H1 (cell line): ENCODE measurements around the gene AHRR. TPM values are rescaled to one million over a fixed set of nuclear protein-coding genes. Genes with fewer than 3 reads are reported as not detected.

Experiments
- CTCF ChIA-PET: fragments of 300-600 bp; sonication (Branson Sonifier 250); formaldehyde crosslinking; loops from one replicate; lab custom pipeline; 2021; ENCODE audit not compliant: partially characterized antibody; lab: Charles Lee
- POLR2A ChIA-PET: fragments of 300-600 bp; sonication (Branson Sonifier 250); formaldehyde crosslinking; loops from one replicate; lab custom pipeline; 2021; ENCODE audit warnings: inconsistent platforms; ENCODE audit not compliant: partially characterized antibody; lab: Charles Lee
- DNase-seq, 2 experiments: peaks; one replicate each; pipeline versions ENCODE4 v3.0.0 to v3.0.0-alpha.2; 2010 to 2022; ENCODE audit warnings: low spot score in 2 of 2, low read depth in 1 of 2, mixed read lengths in 1 of 2
- FAIRE-seq: peaks from 2 replicates; lab custom pipeline; 2011; peaks lifted over from hg19 to GRCh38; lab: Jason Lieb, UNC
- H2AFZ ChIP-seq: 2 replicates; pipeline ENCODE4 v1.8.1; 2012; ENCODE audit warnings: low read length, inconsistent platforms
- H2AK5ac ChIP-seq: 2 replicates; pipeline ENCODE4 v1.6.1; 2013; ENCODE audit warnings: low read depth, low read length
- H2BK120ac ChIP-seq: replicated peaks from 2 replicates; pipeline ENCODE3; 2013; ENCODE audit warnings: low read depth, low read length, inconsistent platforms
- H2BK12ac ChIP-seq: 2 replicates; pipeline ENCODE4 v1.6.1; 2013; ENCODE audit warnings: low read depth, low read length
- H2BK15ac ChIP-seq: 2 replicates; pipeline ENCODE4 v1.6.1; 2013; ENCODE audit warnings: low read length
- H2BK20ac ChIP-seq: 2 replicates; pipeline ENCODE4 v1.6.1; 2013; ENCODE audit warnings: low read length
- H2BK5ac ChIP-seq: 2 replicates; pipeline ENCODE4 v1.6.1; 2013; ENCODE audit warnings: low read depth, low read length
- H3K14ac ChIP-seq: 2 replicates; pipeline ENCODE4 v1.6.1; 2013; ENCODE audit warnings: inconsistent platforms; ENCODE audit not compliant: insufficient read length
- H3K18ac ChIP-seq: 2 replicates; pipeline ENCODE4 v1.6.1; 2013; ENCODE audit warnings: low read length; ENCODE audit errors: extremely low read depth
- H3K23ac ChIP-seq: 2 replicates; pipeline ENCODE4 v1.6.1; 2013; ENCODE audit warnings: inconsistent platforms; ENCODE audit not compliant: insufficient read length
- H3K23me2 ChIP-seq: 2 replicates; pipeline ENCODE4 v1.6.1; 2013; ENCODE audit warnings: low read depth, low read length
- H3K27ac ChIP-seq: 2 replicates; pipeline ENCODE4 v1.6.1; 2011; ENCODE audit warnings: low read depth, low read length, inconsistent platforms
- H3K27me3 ChIP-seq, 4 experiments: replicated peaks in 1 of 4; 1 replicate in 1 of 4; 2 replicates in 3 of 4; pipeline versions ENCODE4 v1.6.1 to v1.8.1; 2011 to 2013; ENCODE audit warnings: low read length in 3 of 4, mild to moderate bottlenecking in 3 of 4, inconsistent platforms in 2 of 4, mixed read lengths in 2 of 4, moderate library complexity in 1 of 4; ENCODE audit not compliant: control insufficient read depth in 3 of 4, insufficient read depth in 3 of 4; ENCODE audit errors: extremely low read depth in 1 of 4
- H3K36me3 ChIP-seq, 4 experiments: 2 replicates each; pipeline versions ENCODE4 v1.6.1 to v1.8.1; 2011 to 2013; ENCODE audit warnings: mild to moderate bottlenecking in 4 of 4, low read length in 3 of 4, moderate library complexity in 2 of 4, control low read depth in 1 of 4, inconsistent platforms in 1 of 4; ENCODE audit not compliant: insufficient read depth in 4 of 4, control insufficient read depth in 2 of 4
- H3K4ac ChIP-seq: replicated peaks from 2 replicates; pipeline ENCODE3; 2013; ENCODE audit warnings: low read length, low read depth, mixed read lengths, inconsistent platforms; ENCODE audit not compliant: insufficient read length
- H3K4me1 ChIP-seq, 4 experiments: replicated peaks in 1 of 4; 1 replicate in 1 of 4; 2 replicates in 3 of 4; pipeline versions ENCODE4 v1.6.1 to v1.8.1; 2011 to 2013; ENCODE audit warnings: low read length in 3 of 4, inconsistent platforms in 2 of 4, mixed read lengths in 1 of 4; ENCODE audit not compliant: insufficient read depth in 4 of 4, control insufficient read depth in 3 of 4
- H3K4me2 ChIP-seq, 2 experiments: 2 replicates each; pipeline versions ENCODE4 v1.6.1 to v1.8.1; 2011 to 2013; ENCODE audit warnings: low read depth in 2 of 2, low read length in 2 of 2, control low read depth in 1 of 2, inconsistent platforms in 1 of 2, mild to moderate bottlenecking in 1 of 2; ENCODE audit not compliant: insufficient read depth in 1 of 2
- H3K4me3 ChIP-seq, 4 experiments: fragments of 200-600, 300-600 bp in 1 of 4; sonication (generic), shearing (Covaris generic), sonication (Bioruptor Twin) in 1 of 4; 2 replicates each; pipeline versions ENCODE4 v1.5.1 to v1.8.1; 2011 to 2016; ENCODE audit warnings: low read length in 4 of 4, low read depth in 3 of 4, control low read depth in 2 of 4, inconsistent platforms in 2 of 4, mild to moderate bottlenecking in 2 of 4, mixed read lengths in 1 of 4, moderate library complexity in 1 of 4; ENCODE audit not compliant: insufficient read depth in 2 of 4; ENCODE audit errors: extremely low read depth in 1 of 4
- H3K56ac ChIP-seq: replicated peaks from 2 replicates; pipeline ENCODE3; 2013; ENCODE audit warnings: low read depth, mild to moderate bottlenecking, mixed read lengths, low read length, inconsistent platforms; ENCODE audit not compliant: insufficient read length
- H3K79me1 ChIP-seq: 2 replicates; pipeline ENCODE4 v1.6.1; 2013; ENCODE audit warnings: low read depth, low read length, control low read depth
- H3K79me2 ChIP-seq, 2 experiments: 2 replicates each; pipeline versions ENCODE4 v1.6.1 to v1.8.1; 2012 to 2013; ENCODE audit warnings: low read length in 2 of 2, mild to moderate bottlenecking in 2 of 2, inconsistent platforms in 1 of 2; ENCODE audit not compliant: insufficient read depth in 2 of 2, control insufficient read depth in 1 of 2
- H3K9ac ChIP-seq, 4 experiments: replicated peaks in 1 of 4; 1 replicate in 1 of 4; 2 replicates in 3 of 4; pipeline versions ENCODE4 v1.6.1 to v1.8.1; 2011 to 2013; ENCODE audit warnings: low read depth in 3 of 4, low read length in 3 of 4, control low read depth in 2 of 4, mild to moderate bottlenecking in 2 of 4, moderate library complexity in 2 of 4, inconsistent platforms in 1 of 4; ENCODE audit errors: extremely low read depth in 1 of 4
- H3K9me3 ChIP-seq, 2 experiments: 2 replicates each; pipeline versions ENCODE4 v1.6.1 to v1.8.1; 2012 to 2013; ENCODE audit warnings: mild to moderate bottlenecking in 2 of 2, moderate library complexity in 2 of 2, control low read depth in 1 of 2, inconsistent platforms in 1 of 2, low read depth in 1 of 2, low read length in 1 of 2, mixed read lengths in 1 of 2; ENCODE audit not compliant: insufficient read depth in 2 of 2
- H4K20me1 ChIP-seq, 2 experiments: replicated peaks in 1 of 2; 2 replicates each; pipeline versions ENCODE3 to v1.8.1; 2011 to 2013; ENCODE audit warnings: inconsistent platforms in 2 of 2, low read length in 2 of 2, mild to moderate bottlenecking in 1 of 2; ENCODE audit not compliant: insufficient read depth in 2 of 2, control insufficient read depth in 1 of 2
- H4K5ac ChIP-seq: 2 replicates; pipeline ENCODE4 v1.6.1; 2013; ENCODE audit warnings: low read length, low read depth, mixed read lengths, inconsistent platforms; ENCODE audit not compliant: insufficient read length
- H4K8ac ChIP-seq: 2 replicates; pipeline ENCODE4 v1.8.0; 2013; ENCODE audit warnings: mild to moderate bottlenecking, moderate library complexity, low read length, inconsistent platforms; ENCODE audit not compliant: insufficient read depth; ENCODE audit errors: extremely low read depth
- H4K91ac ChIP-seq: replicated peaks from 2 replicates; pipeline ENCODE3; 2013; ENCODE audit warnings: low read length, mixed read lengths, inconsistent platforms; ENCODE audit not compliant: insufficient read length
- ASH2L ChIP-seq: fragments of 200-600, 300-600 bp; sonication (generic); IDR thresholded peaks from one replicate; pipeline ENCODE4 v1.7.1; 2017; ENCODE audit warnings: low read length
- CTCF ChIP-seq, 3 experiments: IDR thresholded peaks; 1 replicate in 2 of 3; 2 replicates in 1 of 3; pipeline versions ENCODE4 v1.5.1 to v1.6.1; 2011; ENCODE audit warnings: low read length in 3 of 3, mild to moderate bottlenecking in 3 of 3, inconsistent platforms in 2 of 3, low read depth in 1 of 3, moderate library complexity in 1 of 3; ENCODE audit not compliant: insufficient read depth in 1 of 3; ENCODE audit errors: control extremely low read depth in 1 of 3
- EZH2 ChIP-seq: fragments of 200-600 bp; sonication (generic); IDR thresholded peaks from 2 replicates; pipeline ENCODE4 v1.7.1; 2012; ENCODE audit warnings: low read depth, mild to moderate bottlenecking, moderate library complexity, low read length, inconsistent platforms; ENCODE audit not compliant: severe bottlenecking
- GABPA ChIP-seq: IDR thresholded peaks from 2 replicates; pipeline ENCODE4 v1.6.1; 2011; ENCODE audit warnings: mild to moderate bottlenecking, low read length, moderate library complexity, borderline replicate concordance; ENCODE audit not compliant: insufficient read depth
- KDM1A ChIP-seq: fragments of 200-600, 300-600 bp; sonication (generic); IDR thresholded peaks from 2 replicates; pipeline ENCODE4 v1.7.1; 2016; ENCODE audit warnings: mild to moderate bottlenecking, low read length, borderline replicate concordance
- KDM5A ChIP-seq: fragments of 200-600 bp; IDR thresholded peaks from 2 replicates; pipeline ENCODE4 v1.7.1; 2012; ENCODE audit warnings: mild to moderate bottlenecking, low read length, inconsistent platforms, mixed read lengths
- POLR2A ChIP-seq, 2 experiments: IDR thresholded peaks; 1 replicate in 1 of 2; 2 replicates in 1 of 2; pipeline ENCODE4 v1.6.1; 2011; ENCODE audit warnings: low read depth in 2 of 2, low read length in 2 of 2, mild to moderate bottlenecking in 2 of 2; ENCODE audit errors: control extremely low read depth in 1 of 2
- SAP30 ChIP-seq: fragments of 300-600 bp; sonication (generic); IDR thresholded peaks from 2 replicates; pipeline ENCODE4 v1.7.1; 2012; ENCODE audit warnings: low read length, moderate library complexity, mild to moderate bottlenecking, inconsistent platforms; ENCODE audit not compliant: insufficient read depth, insufficient replicate concordance
- TEAD4 ChIP-seq: IDR thresholded peaks from 2 replicates; pipeline ENCODE4 v1.6.1; 2012; ENCODE audit warnings: low read depth, low read length, inconsistent platforms, mixed read lengths
- WGBS, 2 experiments: shearing (Covaris generic) in 1 of 2; methylation state at CpG; one replicate each; pipeline versions ENCODE4 v1.1.6 to v1.1.7; 2013 to 2015; ENCODE audit warnings: low lambda C conversion rate in 2 of 2, mixed read lengths in 2 of 2, inconsistent platforms in 1 of 2, low coverage in 1 of 2, missing lambda C conversion rate in 1 of 2; ENCODE audit not compliant: insufficient replicate concordance in 2 of 2, insufficient coverage in 1 of 2, insufficient read length in 1 of 2; ENCODE audit errors: extremely low coverage in 1 of 2, missing lambda C conversion rate in 1 of 2; 5-methylcytosine and 5-hydroxymethylcytosine counted together
- polyA plus RNA-seq, 7 experiments: library from polyadenylated mRNA; depleted of rRNA in 3 of 7; stranded (reverse) in 5 of 7; unstranded in 2 of 7; fragments of >200 nt in 5 of 7; fragments of 200-250 nt in 2 of 7; gene quantifications; 1 replicate in 5 of 7; 2 replicates in 1 of 7; 4 replicates in 1 of 7; pipeline versions ENCODE4 v1.2.1 to v1.2.3, GENCODE V29; 2011 to 2013; ENCODE audit warnings: missing spikeins in 2 of 7, mixed read lengths in 2 of 7
- total RNA-seq: library from RNA; stranded (reverse); fragmentation: NEBNext Ultra II Directional; extraction: Animal tissue kit (Norgen Biotek cat#: 25700); gene quantifications from 2 replicates; pipeline ENCODE4 v1.2.1, GENCODE V29; 2021

Gene AHRR
- total and polyA plus RNA-seq, 2 of the 8 experiments (the other 6 are each of a cell fraction or from before 2014, with no cell fraction given) = 0.41 to 0.80 TPM

- H3K23ac ChIP-seq = no peak overlapping the region
- H3K4me3 ChIP-seq = no peak overlapping the region
- H3K79me1 ChIP-seq = no peaks in the 10 kb centered on the region; the same call in 1 of the 2 replicates
- H3K27me3 ChIP-seq = peaks cover 13 to 35% (median 28%) of the 10 kb centered on the region in 4 experiments
- no peaks in the 10 kb centered on the region for H3K9me3 ChIP-seq
- no peak overlapping the region for H3K14ac ChIP-seq
- H3K36me3 ChIP-seq = no peaks in the 10 kb centered on the region
- no peak overlapping the region for H4K91ac ChIP-seq
- no peak overlapping the region for H3K18ac ChIP-seq
- DNase-seq = no peak
- H2AK5ac ChIP-seq = no peak overlapping the region
- no peak overlapping the region for H2BK15ac ChIP-seq
- no peak overlapping the region for H2BK5ac ChIP-seq
- no peak overlapping the region for H3K4me2 ChIP-seq
- 91% methylated on average over 39 of the region's 51 CpGs; no CpG with 5 or more reads in 1 of the 2 experiments for WGBS, 2 experiments
- no peak overlapping the region for H2BK12ac ChIP-seq
- peaks cover 0 to 11% (median 6%) of the 10 kb centered on the region in 4 experiments; a peak in 4 of 7 replicates for H3K4me1 ChIP-seq
- no peak overlapping the region for H2BK20ac ChIP-seq
- ChIA-PET POLR2A (interaction anchor here (1.5 to 1.6 kb wide), 2 partner anchors 17 to 19 kb away, joined by 4 to 6 read pairs; no protein-coding TSS in a partner anchor), CTCF (interaction anchor here (1.4 to 1.8 kb wide), 2 partner anchors 30 to 33 kb away, joined by 4 to 6 read pairs; no protein-coding TSS in a partner anchor)
- H2AFZ ChIP-seq = no peak overlapping the region
- H3K56ac ChIP-seq = no peak overlapping the region
- no peak overlapping the region for H3K9ac ChIP-seq
- peaks cover 4 to 18% of the 10 kb centered on the region in 2 experiments for H4K20me1 ChIP-seq
- H4K8ac ChIP-seq = peak overlapping the region; percentile 5; the same call in 1 of the 2 replicates
- FAIRE-seq = no peak
- no peaks in the 10 kb centered on the region for H3K79me2 ChIP-seq
- H2BK120ac ChIP-seq = no peak overlapping the region
- no peak overlapping the region for H4K5ac ChIP-seq
- peaks cover 15% of the 10 kb centered on the region; the same call in 1 of the 2 replicates for H3K23me2 ChIP-seq
- no peak overlapping the region for H3K4ac ChIP-seq
- no peak overlapping the region for H3K27ac ChIP-seq
- TF ChIP-seq SAP30 = no peak
- TF ChIP-seq KDM1A = no peak
- TF ChIP-seq POLR2A (IDR thresholded peaks at IDR 0.05; ENCODE audit: control extremely low read depth in 1 of 2, low read depth in 2 of 2, low read length in 2 of 2) = no peak
- TF ChIP-seq EZH2 = no peak
- TF ChIP-seq TEAD4 = no peak
- no peak for TF ChIP-seq CTCF (IDR thresholded peaks at IDR 0.05; ENCODE audit: control extremely low read depth in 1 of 3, insufficient read depth in 1 of 3, low read depth in 1 of 3, low read length in 3 of 3)
- no peak for TF ChIP-seq GABPA
- no peak for TF ChIP-seq KDM5A
- no peak for TF ChIP-seq ASH2L
Observed at GRCh38 chr5:476102-476813, 154.7 kb downstream of the AHRR start.
